ENCODE data around the gene GATAD2A.

- TF ChIP-seq, protein P1, sequence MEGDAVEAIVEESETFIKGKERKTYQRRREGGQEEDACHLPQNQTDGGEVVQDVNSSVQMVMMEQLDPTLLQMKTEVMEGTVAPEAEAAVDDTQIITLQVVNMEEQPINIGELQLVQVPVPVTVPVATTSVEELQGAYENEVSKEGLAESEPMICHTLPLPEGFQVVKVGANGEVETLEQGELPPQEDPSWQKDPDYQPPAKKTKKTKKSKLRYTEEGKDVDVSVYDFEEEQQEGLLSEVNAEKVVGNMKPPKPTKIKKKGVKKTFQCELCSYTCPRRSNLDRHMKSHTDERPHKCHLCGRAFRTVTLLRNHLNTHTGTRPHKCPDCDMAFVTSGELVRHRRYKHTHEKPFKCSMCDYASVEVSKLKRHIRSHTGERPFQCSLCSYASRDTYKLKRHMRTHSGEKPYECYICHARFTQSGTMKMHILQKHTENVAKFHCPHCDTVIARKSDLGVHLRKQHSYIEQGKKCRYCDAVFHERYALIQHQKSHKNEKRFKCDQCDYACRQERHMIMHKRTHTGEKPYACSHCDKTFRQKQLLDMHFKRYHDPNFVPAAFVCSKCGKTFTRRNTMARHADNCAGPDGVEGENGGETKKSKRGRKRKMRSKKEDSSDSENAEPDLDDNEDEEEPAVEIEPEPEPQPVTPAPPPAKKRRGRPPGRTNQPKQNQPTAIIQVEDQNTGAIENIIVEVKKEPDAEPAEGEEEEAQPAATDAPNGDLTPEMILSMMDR (IDR thresholded peaks at IDR 0.05; ENCODE audit: low read depth, low read length), result no peak
- TF ChIP-seq POLR2A (IDR thresholded peaks at IDR 0.05; ENCODE audit: extremely low read depth, insufficient read length), result no peak
- no peak for TF ChIP-seq MYC (IDR thresholded peaks at IDR 0.05; ENCODE audit: low read depth, low read length)
Measured at GRCh38 chr19:19418555-19419260, 13.2 kb downstream of the GATAD2A start.
